Peyer's patch (tissue), 4 donors: ENCODE measurements around the gene NPB. TPM values are rescaled to one million over a fixed set of nuclear protein-coding genes. Genes with fewer than 3 reads are reported as not detected.

Experiments used
- DNase-seq, 3 donors: peaks; one replicate each; pipeline ENCODE4 v3.0.0-alpha.2; 2017 to 2019
- H3K27ac ChIP-seq, 4 donors: fragments of 200-600 bp; sonication (generic); one replicate each; pipeline ENCODE4 v1.5.1; 2016 to 2019
- H3K27me3 ChIP-seq, 2 donors: fragments of 200-600 bp; sonication (generic); one replicate each; pipeline ENCODE4 v1.5.1; 2019
- H3K36me3 ChIP-seq, 3 donors: fragments of 200-600 bp; sonication (generic); one replicate each; pipeline ENCODE4 v1.5.1; 2016 to 2019
- H3K4me1 ChIP-seq, 4 donors: fragments of 200-600 bp; sonication (generic); one replicate each; pipeline ENCODE4 v1.5.1; 2016 to 2019
- H3K4me3 ChIP-seq, 4 donors: fragments of 200-600 bp; sonication (generic); 1 replicate in 3 of 4; 2 replicates in 1 of 4; pipeline ENCODE4 v1.5.1; 2016 to 2019; ENCODE audit warnings: mild to moderate bottlenecking in 1 of 4
- H3K9me3 ChIP-seq, 4 donors: fragments of 200-600 bp; sonication (generic); one replicate each; pipeline ENCODE4 v1.5.1; 2016 to 2019; ENCODE audit warnings: mild to moderate bottlenecking in 1 of 4
- CTCF ChIP-seq, 6 experiments: fragments of 450-650 bp in 4 of 6; fragments of 200-600 bp in 2 of 6; sonication (generic) in 1 of 6; IDR thresholded peaks; one replicate each; pipeline ENCODE4 v1.5.1; 2017 to 2019; ENCODE audit warnings: antibody characterized with exemption in 6 of 6, mild to moderate bottlenecking in 3 of 6, moderate library complexity in 1 of 6
- POLR2A ChIP-seq, 2 donors: fragments of 450-650 bp; IDR thresholded peaks; one replicate each; pipeline ENCODE4 v1.5.1; 2017; ENCODE audit warnings: antibody characterized with exemption in 2 of 2, mild to moderate bottlenecking in 2 of 2, moderate library complexity in 2 of 2
- total RNA-seq, 4 donors: library from RNA; depleted of rRNA; stranded (reverse); fragments of >200 nt; gene quantifications; one replicate each; pipeline ENCODE4 v1.1.0, GENCODE V29; 2016

NPB gene
- total RNA-seq, 4 donors from 2014 or later, result 0.76 to 1.6 TPM; not detected in 2

GRCh38 chr17:81898885-81899284 is 3.2 kb upstream of the NPB start:
- Histone ChIP-seq H3K4me3 (no peak overlapping the region), H3K9me3 (no peaks in the 10 kb centered on the region), H3K36me3 (peaks cover 0 to 64% (median 0%) of the 10 kb centered on the region in 3 donors), H3K27me3 (no peaks in the 10 kb centered on the region), H3K27ac (no peak overlapping the region), H3K4me1 (peaks cover 0 to 17% (median 7%) of the 10 kb centered on the region in 4 donors)
- TF ChIP-seq CTCF (IDR thresholded peaks at IDR 0.05), result no peak
- no peak for TF ChIP-seq POLR2A (IDR thresholded peaks at IDR 0.05)
- DNase-seq, result no peak

- DNase-seq, result no peak
- no peak for TF ChIP-seq CTCF (IDR thresholded peaks at IDR 0.05)
- TF ChIP-seq POLR2A (IDR thresholded peaks at IDR 0.05), result no peak
- H3K27me3 ChIP-seq, result no peaks in the 10 kb centered on the region
- H3K4me1 ChIP-seq, result peaks cover 0 to 17% (median 7%) of the 10 kb centered on the region in 4 donors
- H3K4me3 ChIP-seq, result no peak overlapping the region
- H3K27ac ChIP-seq, result no peak overlapping the region
- H3K36me3 ChIP-seq, result peaks cover 0 to 65% (median 0%) of the 10 kb centered on the region in 3 donors
- H3K9me3 ChIP-seq, result no peaks in the 10 kb centered on the region
Observed at GRCh38 chr17:81899514-81900166, 2.4 kb upstream of the NPB start.

- no peaks in the 10 kb centered on the region for H3K27me3 ChIP-seq
- H3K27ac ChIP-seq, result no peak overlapping the region
- H3K4me3 ChIP-seq, result no peak overlapping the region
- no peak for TF ChIP-seq CTCF (IDR thresholded peaks at IDR 0.05)
- TF ChIP-seq POLR2A (IDR thresholded peaks at IDR 0.05), result no peak
- no peaks in the 10 kb centered on the region for H3K9me3 ChIP-seq
- no peak for DNase-seq
- H3K4me1 ChIP-seq, result peaks cover 0 to 17% (median 7%) of the 10 kb centered on the region in 4 donors
- peaks cover 0 to 62% (median 0%) of the 10 kb centered on the region in 3 donors for H3K36me3 ChIP-seq
Observed at GRCh38 chr17:81900181-81900820, 1.7 kb upstream of the NPB start.

- H3K36me3 ChIP-seq, result peaks cover 0 to 62% (median 0%) of the 10 kb centered on the region in 3 donors
- H3K27ac ChIP-seq, result no peak overlapping the region
- H3K27me3 ChIP-seq, result no peaks in the 10 kb centered on the region
- TF ChIP-seq POLR2A (IDR thresholded peaks at IDR 0.05) (no peak), CTCF (IDR thresholded peaks at IDR 0.05) (no peak)
- H3K4me1 ChIP-seq, result peaks cover 0 to 17% (median 7%) of the 10 kb centered on the region in 4 donors
- peak in 1 of 3 donors; percentile 49 for DNase-seq
- H3K9me3 ChIP-seq, result no peaks in the 10 kb centered on the region
- H3K4me3 ChIP-seq, result peak overlapping the region in 3 of 4 donors; percentile 40 to 43 (median 41)
Observed at GRCh38 chr17:81901167-81902022, 643 bp upstream of the NPB start.

- Histone ChIP-seq H3K4me3 (peak overlapping the region in 3 of 4 donors; percentile 40 to 43 (median 41)), H3K9me3 (no peaks in the 10 kb centered on the region), H3K27me3 (no peaks in the 10 kb centered on the region), H3K36me3 (peaks cover 0 to 63% (median 0%) of the 10 kb centered on the region in 3 donors), H3K27ac (peak overlapping the region in 1 of 4 donors; percentile 25), H3K4me1 (peaks cover 0 to 17% (median 7%) of the 10 kb centered on the region in 4 donors)
- no peak for DNase-seq
- no peak for TF ChIP-seq POLR2A (IDR thresholded peaks at IDR 0.05)
- no peak for TF ChIP-seq CTCF (IDR thresholded peaks at IDR 0.05)
Observed at GRCh38 chr17:81902653-81903414, 796 bp downstream of the NPB start.
